ENCODE measurements around the gene CACNA1C. TPM values are rescaled to one million over a fixed set of nuclear protein-coding genes. Genes with fewer than 3 reads are reported as not detected.

Gene CACNA1C
- total RNA-seq, 4 donors from 2014 or later = 5.2 to 12.9 (median 6.3) TPM

DNA sequence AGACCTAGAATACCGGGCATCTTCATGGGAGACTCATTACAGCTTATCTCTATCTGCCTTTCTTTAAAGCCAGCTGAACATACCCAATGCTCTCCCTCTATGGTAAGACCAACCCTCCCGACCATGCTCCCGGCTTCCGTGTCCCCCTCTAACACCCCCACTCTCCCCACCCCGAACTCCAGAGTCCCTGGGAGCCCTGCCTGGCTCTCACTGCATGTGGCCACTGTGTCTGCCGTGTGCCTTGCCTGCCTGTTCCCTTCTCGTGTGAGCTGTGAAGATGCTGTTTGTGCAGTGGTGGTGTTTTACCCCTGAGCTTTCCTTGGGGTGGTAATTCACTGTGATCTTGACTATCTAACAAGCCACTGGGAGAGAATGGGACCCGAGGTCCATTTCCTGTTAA is 595.6 kb downstream of the CACNA1C start:
- Histone ChIP-seq H3K9me3 (no peaks in the 10 kb centered on the region), H3K4me1 (no peaks in the 10 kb centered on the region), H3K36me3 (no peaks in the 10 kb centered on the region), H3K27me3 (no peaks in the 10 kb centered on the region), H3K27ac (no peak overlapping the region), H3K4me3 (no peak overlapping the region)
- WGBS, 2 donors = 84 to 86% methylated on average over 8 of the region's 8 CpGs
- DNase-seq (ENCODE audit: low spot score in 2 of 2) = no peak
- no peak for TF ChIP-seq POLR2A (IDR thresholded peaks at IDR 0.05)
- no peak for TF ChIP-seq EP300 (IDR thresholded peaks at IDR 0.05)
- TF ChIP-seq, protein P1, sequence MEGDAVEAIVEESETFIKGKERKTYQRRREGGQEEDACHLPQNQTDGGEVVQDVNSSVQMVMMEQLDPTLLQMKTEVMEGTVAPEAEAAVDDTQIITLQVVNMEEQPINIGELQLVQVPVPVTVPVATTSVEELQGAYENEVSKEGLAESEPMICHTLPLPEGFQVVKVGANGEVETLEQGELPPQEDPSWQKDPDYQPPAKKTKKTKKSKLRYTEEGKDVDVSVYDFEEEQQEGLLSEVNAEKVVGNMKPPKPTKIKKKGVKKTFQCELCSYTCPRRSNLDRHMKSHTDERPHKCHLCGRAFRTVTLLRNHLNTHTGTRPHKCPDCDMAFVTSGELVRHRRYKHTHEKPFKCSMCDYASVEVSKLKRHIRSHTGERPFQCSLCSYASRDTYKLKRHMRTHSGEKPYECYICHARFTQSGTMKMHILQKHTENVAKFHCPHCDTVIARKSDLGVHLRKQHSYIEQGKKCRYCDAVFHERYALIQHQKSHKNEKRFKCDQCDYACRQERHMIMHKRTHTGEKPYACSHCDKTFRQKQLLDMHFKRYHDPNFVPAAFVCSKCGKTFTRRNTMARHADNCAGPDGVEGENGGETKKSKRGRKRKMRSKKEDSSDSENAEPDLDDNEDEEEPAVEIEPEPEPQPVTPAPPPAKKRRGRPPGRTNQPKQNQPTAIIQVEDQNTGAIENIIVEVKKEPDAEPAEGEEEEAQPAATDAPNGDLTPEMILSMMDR (IDR thresholded peaks at IDR 0.05) = no peak

DNA sequence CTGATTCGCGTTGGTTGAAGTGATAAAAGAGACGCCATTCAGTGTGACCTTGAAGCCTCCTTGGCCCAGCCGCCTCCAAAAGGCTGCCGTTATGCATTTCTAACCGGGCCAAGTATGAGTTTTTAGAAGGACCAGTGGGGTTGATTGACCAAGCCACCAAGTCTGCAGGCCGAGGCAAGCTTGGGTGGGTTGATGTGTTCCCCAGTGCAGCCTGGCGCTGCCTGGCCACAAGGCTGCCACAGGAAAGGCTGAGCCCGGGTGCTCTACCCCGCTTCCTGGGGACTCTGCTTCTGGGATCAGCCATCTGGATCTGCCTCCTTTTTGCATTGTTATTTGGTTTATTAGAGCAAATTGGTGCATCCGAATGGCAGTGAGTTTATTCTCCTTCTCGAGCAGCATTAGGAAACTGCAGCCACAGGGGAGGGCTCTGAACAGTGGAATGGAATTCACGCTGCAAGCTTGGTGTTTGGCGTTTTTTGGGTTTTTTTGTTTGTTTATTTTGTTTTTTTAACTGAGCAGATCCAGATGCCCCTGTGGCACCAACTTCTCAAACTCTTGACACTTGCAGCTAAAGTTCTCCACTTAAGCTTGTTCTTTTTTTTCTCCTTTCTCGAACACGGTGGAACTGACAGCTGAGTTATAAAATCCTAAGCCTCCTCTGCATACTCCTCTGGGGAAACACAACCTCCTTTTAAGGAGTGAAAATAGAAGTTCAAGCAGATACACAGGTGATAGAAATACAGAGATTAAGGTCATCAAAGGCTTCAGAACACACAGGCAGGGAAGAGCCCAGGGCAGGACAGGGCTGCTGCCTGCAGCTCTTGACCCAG is 596.6 kb downstream of the CACNA1C start:
- H3K27me3 ChIP-seq = no peaks in the 10 kb centered on the region
- H3K4me1 ChIP-seq = no peaks in the 10 kb centered on the region
- 62 to 70% methylated on average over 16 of the region's 16 CpGs for WGBS, 2 donors
- DNase-seq (ENCODE audit: low spot score in 2 of 2) = no peak
- H3K4me3 ChIP-seq = no peak overlapping the region
- no peak overlapping the region for H3K27ac ChIP-seq
- peaks cover 0 to 5% (median 0%) of the 10 kb centered on the region in 3 donors for H3K36me3 ChIP-seq
- TF ChIP-seq EP300 (IDR thresholded peaks at IDR 0.05) (no peak), POLR2A (IDR thresholded peaks at IDR 0.05) (no peak)
- TF ChIP-seq, protein P1 (IDR thresholded peaks at IDR 0.05) = no peak
- no peaks in the 10 kb centered on the region for H3K9me3 ChIP-seq

DNA sequence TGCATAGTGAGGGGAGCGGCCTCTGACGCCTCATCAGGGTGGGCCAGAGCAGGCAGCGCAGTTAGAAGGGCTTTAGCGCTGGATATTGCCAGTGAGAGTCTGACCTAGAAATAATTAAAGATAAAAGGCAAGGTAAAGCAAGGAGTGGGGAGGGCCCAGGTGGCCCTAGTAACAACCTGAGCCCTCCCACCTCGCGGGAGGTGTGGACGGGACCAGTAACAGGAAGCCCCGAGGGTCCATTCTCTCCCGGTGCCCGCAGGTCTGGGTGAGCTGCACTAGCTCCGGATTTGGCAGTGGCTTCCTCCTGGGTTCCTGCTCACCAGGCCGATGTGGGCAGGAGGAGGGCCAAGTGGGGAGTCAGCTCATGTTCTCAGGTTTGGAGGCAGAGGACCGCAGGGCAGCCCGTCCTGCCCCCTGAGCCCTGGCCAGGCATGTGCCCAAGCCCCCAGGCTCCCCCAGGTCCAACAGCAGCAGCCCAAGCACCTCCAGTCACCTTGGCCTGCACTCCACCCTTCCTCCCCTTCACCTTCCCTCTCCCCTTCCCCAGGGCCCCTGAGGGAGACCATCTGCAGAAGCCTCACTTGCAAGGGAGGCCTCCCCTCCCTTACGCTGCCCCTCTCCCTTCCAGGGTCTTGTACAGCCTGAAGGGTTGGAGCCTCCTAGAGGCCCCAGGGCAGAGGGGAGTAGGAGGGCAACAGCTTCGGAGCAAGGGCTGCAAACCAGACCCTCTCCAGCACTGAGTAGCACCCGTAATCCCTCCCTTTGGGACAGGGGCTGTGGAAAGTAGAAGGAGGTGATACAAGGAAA is 597.7 kb downstream of the CACNA1C start:
- Histone ChIP-seq H3K4me3 (no peak overlapping the region), H3K4me1 (no peaks in the 10 kb centered on the region), H3K27me3 (no peaks in the 10 kb centered on the region), H3K36me3 (peaks cover 0 to 12% (median 0%) of the 10 kb centered on the region in 3 donors), H3K27ac (no peak overlapping the region), H3K9me3 (no peaks in the 10 kb centered on the region)
- TF ChIP-seq EP300 (IDR thresholded peaks at IDR 0.05) (no peak), POLR2A (IDR thresholded peaks at IDR 0.05) (no peak)
- TF ChIP-seq, protein P1 (IDR thresholded peaks at IDR 0.05) = no peak
- DNase-seq (ENCODE audit: low spot score in 2 of 2) = no peak
- WGBS, 2 donors = 64 to 73% methylated on average over 12 to 16 of the region's 17 CpGs

DNA sequence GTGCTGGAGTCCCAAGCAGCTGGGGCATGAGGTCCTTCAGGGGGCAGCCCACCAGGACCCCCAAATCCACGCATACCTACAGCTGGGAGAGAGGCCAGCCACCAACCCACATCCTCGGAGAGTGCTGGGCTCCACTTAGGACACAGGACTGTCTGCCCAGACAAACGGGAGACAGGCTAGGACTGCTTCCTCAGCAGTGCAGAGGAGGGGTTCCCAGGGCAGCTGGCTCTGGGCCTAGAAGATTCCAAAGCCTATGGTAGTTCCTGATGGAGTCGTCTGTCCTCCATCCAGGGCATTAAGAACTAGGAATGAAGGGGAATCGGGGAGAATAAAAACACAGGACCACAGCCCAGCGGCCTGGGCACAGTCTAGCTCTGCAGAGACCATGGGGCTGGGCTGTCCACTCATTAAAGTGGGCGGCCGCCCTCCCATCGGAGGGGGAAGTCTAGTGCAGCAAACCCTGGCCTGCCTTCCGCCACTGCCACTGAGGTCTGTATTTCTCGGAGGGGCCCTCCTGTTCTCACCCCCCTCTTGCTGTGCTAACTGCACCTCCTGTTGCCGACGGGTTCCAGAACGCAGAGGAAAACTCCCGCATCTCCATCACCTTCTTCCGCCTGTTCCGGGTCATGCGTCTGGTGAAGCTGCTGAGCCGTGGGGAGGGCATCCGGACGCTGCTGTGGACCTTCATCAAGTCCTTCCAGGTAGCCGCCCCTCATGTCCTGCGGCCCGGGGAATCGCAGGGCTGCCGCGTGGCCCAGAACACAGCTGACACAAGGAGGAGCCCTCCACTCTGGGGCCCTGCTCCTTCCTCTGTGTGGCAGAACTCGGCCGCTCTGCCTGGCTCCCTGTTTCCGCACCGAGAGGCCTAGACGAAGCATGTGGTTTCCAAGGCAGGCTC is 598.5 kb downstream of the CACNA1C start:
- Histone ChIP-seq H3K27me3 (no peaks in the 10 kb centered on the region), H3K9me3 (no peaks in the 10 kb centered on the region), H3K4me3 (no peak overlapping the region), H3K27ac (no peak overlapping the region), H3K36me3 (peaks cover 0 to 19% (median 0%) of the 10 kb centered on the region in 3 donors), H3K4me1 (no peaks in the 10 kb centered on the region)
- no peak for DNase-seq (ENCODE audit: low spot score in 2 of 2)
- TF ChIP-seq, protein P1 (IDR thresholded peaks at IDR 0.05) = no peak
- TF ChIP-seq EP300 (IDR thresholded peaks at IDR 0.05) (no peak), POLR2A (IDR thresholded peaks at IDR 0.05) (no peak)
- 81 to 85% methylated on average over 26 to 32 of the region's 32 CpGs for WGBS, 2 donors

All from tibial nerve (tissue), 4 donors.